DMS 273 (cell line): ENCODE data around the gene EN1.
A peak's percentile ranks its signal among the peaks of the same experiment; 100 is the strongest.

Source experiments
- DNase-seq: peaks from one replicate; lab custom pipeline; 2025; ENCODE audit not compliant: unreplicated experiment; lab: John Stamatoyannopoulos, UW

Gene EN1

DNA sequence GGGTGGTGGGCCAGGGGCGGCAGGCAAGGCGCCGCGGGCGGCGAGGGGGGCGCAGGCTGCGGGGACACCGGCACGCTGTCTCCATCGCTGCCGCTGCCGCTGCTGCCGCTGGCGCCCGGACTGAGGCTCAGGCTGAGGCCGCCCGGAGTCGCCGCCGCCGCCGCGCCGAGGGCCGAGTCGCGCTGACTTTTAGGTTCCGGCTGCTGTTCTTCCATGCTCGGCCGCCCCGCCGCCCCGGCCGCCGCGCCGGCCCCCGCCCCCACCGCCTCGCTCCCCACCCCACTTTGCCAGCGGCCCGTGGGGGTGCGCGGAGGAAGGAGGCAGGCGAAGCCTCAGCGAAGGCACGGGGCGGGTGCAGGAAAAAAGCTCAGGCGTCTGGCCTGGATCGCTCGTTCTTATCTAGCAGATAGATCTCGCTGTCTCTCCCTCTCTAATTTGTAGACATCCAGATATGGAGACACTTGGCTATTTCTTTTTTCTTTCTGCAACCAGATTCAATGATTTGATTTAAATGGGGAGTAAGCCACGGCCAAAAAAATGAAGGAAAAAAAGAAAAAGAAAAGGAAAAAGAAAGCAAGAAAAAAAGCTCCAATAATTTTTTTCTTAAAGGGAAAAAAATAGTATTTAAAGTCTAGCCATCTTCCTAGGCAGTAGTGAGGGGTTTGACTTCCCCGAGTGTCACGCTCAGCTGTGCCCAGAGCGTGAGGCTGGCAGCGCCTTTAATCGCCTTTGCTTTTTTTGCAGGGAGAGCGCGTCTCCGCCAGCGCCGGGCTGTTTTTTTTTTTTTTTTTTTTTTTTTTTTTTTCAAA, at the start of gene EN1:
Gene EN1, minus strand, starts transcription at position 696 of the 809 bp plus-strand sequence. Its CDS starts 481 bp downstream, at position 215.
- peak; percentile 63 for DNase-seq

GRCh38 chr2:118893100-118893499, 45.7 kb upstream of the EN1 start:
- no peak for DNase-seq

- no peak for DNase-seq
These were observed 42.5 kb upstream of the EN1 start for GRCh38 chr2:118889995-118890394.

GRCh38 chr2:118883792-118884191, 36.3 kb upstream of the EN1 start:
- no peak for DNase-seq

DNA sequence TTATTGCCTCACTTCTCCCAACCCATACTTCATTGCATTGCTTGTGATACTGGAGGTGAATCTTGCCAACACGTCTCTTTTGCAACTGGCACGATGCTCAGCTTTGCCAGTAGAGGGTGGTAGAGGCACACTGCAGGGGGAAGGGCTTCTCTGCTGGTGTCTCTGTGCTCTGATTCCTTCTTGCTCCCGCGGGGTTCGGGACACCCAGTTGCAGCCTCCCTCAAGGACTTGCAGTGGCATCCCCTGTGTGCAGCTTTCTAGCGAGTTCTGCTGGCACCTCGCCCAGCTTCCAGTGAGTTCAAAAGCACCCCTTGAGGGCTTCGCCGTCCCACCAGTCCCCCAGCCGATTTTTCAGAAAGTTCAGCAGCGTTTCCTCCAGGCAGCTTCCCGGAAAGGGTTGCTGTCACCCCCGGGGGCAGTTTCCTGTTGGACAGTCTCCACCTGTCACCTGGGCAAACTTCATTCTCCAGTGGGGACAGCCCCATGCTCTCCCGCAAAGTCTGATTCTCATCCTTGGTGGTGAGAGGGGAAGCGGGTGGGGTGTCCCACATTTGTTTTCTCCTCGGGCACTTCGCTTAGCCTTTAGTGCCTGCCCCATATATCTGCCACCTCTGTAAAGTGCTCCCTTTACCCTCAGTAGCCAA, 35.4 kb upstream of the EN1 start:
- DNase-seq, result peak; percentile 78

GRCh38 chr2:118881490-118882129, 34.2 kb upstream of the EN1 start:
- DNase-seq, result peak; percentile 69

DNA sequence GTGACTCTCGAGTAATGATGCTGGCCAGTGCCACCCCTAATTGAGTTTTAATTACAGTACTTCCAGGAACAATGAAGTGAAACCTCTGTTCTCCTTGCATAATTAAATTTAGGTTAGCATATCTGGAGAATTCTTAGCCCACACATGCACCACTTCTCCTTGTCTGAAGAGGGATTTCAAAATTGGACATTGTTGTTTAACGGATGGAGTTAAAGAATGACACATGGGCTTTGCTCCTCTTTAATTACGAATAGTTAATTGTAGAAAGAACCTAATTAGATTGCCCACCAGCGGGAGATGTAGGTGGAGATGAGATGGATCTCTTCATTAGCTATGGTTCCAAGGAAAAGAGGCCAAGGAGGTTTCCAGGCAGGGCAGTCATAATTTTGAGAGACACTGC, 33.1 kb upstream of the EN1 start:
- no peak for DNase-seq

- DNase-seq, result no peak
These were observed 31.2 kb upstream of the EN1 start for GRCh38 chr2:118878531-118879149.

- DNase-seq, result no peak
These were observed 27.9 kb upstream of the EN1 start for GRCh38 chr2:118875318-118875717.

DNA sequence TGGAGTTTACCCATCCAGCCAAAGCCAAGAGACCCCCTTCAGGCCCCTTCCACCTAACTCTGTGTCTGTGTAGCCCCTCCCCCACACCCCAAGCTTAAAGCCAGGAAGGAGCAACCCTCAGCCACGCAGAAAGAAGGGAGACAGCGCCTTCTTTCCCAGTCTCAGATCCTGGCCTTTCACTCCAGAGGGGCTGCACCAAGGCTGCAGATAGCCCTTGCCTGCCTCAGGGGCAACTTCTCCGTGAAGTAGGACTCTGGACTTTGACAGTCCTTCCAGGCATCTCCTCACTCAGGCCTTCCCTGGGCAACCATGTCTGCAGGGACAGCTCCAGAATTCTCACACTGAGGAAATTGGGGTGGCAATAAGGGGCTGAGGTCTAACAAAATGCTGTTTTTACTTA, 26.9 kb upstream of the EN1 start:
- no peak for DNase-seq

GRCh38 chr2:118865106-118865505, 17.7 kb upstream of the EN1 start:
- DNase-seq, result peak; percentile 75

DNA sequence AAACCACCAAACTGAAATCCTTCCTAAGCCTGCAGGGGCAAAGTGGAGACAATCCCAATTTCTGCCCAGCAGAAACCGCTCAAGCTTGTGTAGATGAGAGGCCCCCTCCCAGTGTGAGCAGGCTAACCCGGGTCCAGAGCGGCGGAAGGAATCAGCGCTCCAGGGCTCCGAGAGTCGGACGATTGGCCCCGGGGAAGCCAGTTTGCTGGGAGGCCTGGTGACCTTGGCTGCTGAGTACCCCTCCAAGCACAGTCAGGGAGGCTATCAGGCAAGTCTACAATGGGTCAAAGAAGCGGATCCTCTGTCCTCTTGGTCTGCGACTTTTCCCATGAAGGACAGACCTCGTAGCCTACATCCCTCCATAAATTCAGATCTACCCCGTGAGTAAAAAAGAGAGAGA, 16.8 kb upstream of the EN1 start:
- DNase-seq, result no peak

GRCh38 chr2:118861731-118862130, 14.3 kb upstream of the EN1 start:
- DNase-seq, result no peak

DNA sequence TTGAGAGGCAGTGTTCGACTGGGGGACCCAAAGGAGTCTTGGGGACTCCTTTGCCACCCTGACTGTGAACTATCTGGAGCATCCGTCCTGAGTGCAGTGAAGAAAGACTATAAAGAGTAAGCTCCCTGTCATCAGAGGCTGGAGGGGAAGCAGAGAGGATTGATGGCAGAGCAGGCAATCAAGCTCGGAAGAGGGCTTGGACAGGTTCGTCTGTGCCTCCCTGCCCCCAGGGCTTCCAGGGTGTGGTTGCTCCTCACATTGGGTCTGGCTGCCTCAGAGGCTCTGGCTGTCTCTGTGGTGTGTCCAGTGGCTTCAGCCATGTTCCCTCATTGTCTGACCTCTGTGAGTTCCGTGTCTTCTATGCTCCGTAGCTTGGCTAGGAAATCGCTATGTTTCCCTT, 13.8 kb upstream of the EN1 start:
- DNase-seq, result no peak

DNA sequence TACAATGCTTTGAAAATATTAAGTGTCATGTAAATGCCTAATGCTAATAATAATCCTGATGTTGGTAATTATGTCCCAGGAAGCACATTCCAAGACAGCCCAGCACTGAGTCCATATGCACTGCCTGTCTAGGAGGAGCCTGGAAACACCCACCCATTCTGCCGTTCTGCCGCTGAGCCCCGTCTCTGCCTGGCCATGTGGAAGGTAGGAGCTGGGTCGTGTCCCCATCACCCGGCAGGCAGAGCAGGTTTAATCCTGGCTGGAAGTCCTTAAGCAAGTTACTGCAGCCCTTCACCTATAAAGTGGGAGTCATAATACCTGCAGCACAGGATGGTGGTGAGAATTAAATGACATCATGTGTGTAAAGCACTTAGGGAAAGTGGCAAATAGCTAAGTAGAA, 13.1 kb upstream of the EN1 start:
- no peak for DNase-seq

- no peak for DNase-seq
These were observed 11.8 kb upstream of the EN1 start for GRCh38 chr2:118859157-118859770.

GRCh38 chr2:118858485-118859156, 11.2 kb upstream of the EN1 start:
- no peak for DNase-seq

GRCh38 chr2:118857677-118858484, 10.4 kb upstream of the EN1 start:
- DNase-seq, result no peak

GRCh38 chr2:118856978-118857676, 9.7 kb upstream of the EN1 start:
- DNase-seq, result no peak
